Caco-2 (cell line): ENCODE results near the gene NRP2. TPM values are rescaled to one million over a fixed set of nuclear protein-coding genes. Genes with fewer than 3 reads are reported as not detected.

Source experiments
- BruUV-seq: library from RNA; stranded (reverse); fragments of 400-500 nt; replicated peaks from 2 replicates; lab custom pipeline; 2021; lab: Mats Ljungman, UMichigan
- CTCF ChIA-PET: fragments of 300-600 bp; sonication (Branson Sonifier 250); formaldehyde crosslinking; loops from one replicate; lab custom pipeline; 2022; ENCODE audit warnings: antibody characterized with exemption; lab: Charles Lee
- POLR2A ChIA-PET: fragments of 300-600 bp; sonication (Branson Sonifier 250); formaldehyde crosslinking; loops from one replicate; lab custom pipeline; 2022; ENCODE audit warnings: antibody characterized with exemption; lab: Charles Lee
- DNase-seq, 2 experiments: peaks; one replicate each; pipeline versions ENCODE4 v3.0.0 to v3.0.0-alpha.2; 2020 to 2022
- H3K27me3 ChIP-seq: replicated peaks from 2 replicates; pipeline ENCODE4 v1.6.0; 2011; ENCODE audit warnings: low read length; ENCODE audit not compliant: control insufficient read depth, insufficient read depth
- H3K36me3 ChIP-seq: 2 replicates; pipeline ENCODE4 v1.5.1; 2011; ENCODE audit warnings: low read length; ENCODE audit not compliant: control insufficient read depth, insufficient read depth
- H3K4me1 ChIP-seq: fragments of 250-450 bp; sonication (Bioruptor Pico); 2 replicates; pipeline ENCODE4 v1.5.1; 2020; ENCODE audit warnings: mild to moderate bottlenecking
- H3K4me3 ChIP-seq: 2 replicates; pipeline ENCODE4 v1.5.1; 2011; ENCODE audit warnings: low read depth, mild to moderate bottlenecking, control low read depth, low read length
- H3K9me3 ChIP-seq: fragments of 250-450 bp; sonication (Bioruptor Pico); 2 replicates; pipeline ENCODE4 v1.5.1; 2020; ENCODE audit warnings: mild to moderate bottlenecking, moderate library complexity
- H3K27ac Mint-ChIP-seq: one replicate; pipeline ENCODE4 v1.8.0; 2022; ENCODE audit warnings: mixed read lengths; ENCODE audit not compliant: unreplicated experiment
- H3K27me3 Mint-ChIP-seq: one replicate; pipeline ENCODE4 v1.8.0; 2022; ENCODE audit warnings: mixed read lengths; ENCODE audit not compliant: insufficient read depth, unreplicated experiment
- H3K36me3 Mint-ChIP-seq: one replicate; pipeline ENCODE4 v1.8.0; 2022; ENCODE audit warnings: mild to moderate bottlenecking, mixed read lengths; ENCODE audit not compliant: insufficient read depth, unreplicated experiment
- H3K4me1 Mint-ChIP-seq: one replicate; pipeline ENCODE4 v1.8.0; 2022; ENCODE audit warnings: low read depth, mixed read lengths; ENCODE audit not compliant: unreplicated experiment
- H3K4me3 Mint-ChIP-seq: one replicate; pipeline ENCODE4 v1.8.0; 2022; ENCODE audit warnings: mild to moderate bottlenecking, moderate library complexity, mixed read lengths; ENCODE audit not compliant: unreplicated experiment
- H3K9me3 Mint-ChIP-seq: one replicate; pipeline ENCODE4 v1.8.0; 2022; ENCODE audit warnings: mixed read lengths; ENCODE audit not compliant: unreplicated experiment
- CTCF ChIP-seq, 2 experiments: fragments of 200-600 bp in 1 of 2; IDR thresholded peaks; 1 replicate in 1 of 2; 2 replicates in 1 of 2; pipeline versions ENCODE4 v1.5.1 to v1.8.0; 2011 to 2022; ENCODE audit warnings: antibody characterized with exemption in 1 of 2, control low read depth in 1 of 2, inconsistent platforms in 1 of 2, low read depth in 1 of 2, low read length in 1 of 2, mild to moderate bottlenecking in 1 of 2, moderate library complexity in 1 of 2; ENCODE audit not compliant: insufficient read depth in 1 of 2, severe bottlenecking in 1 of 2, unreplicated experiment in 1 of 2
- intact Hi-C: fragments of 100-400 bp; cut with micrococcal nuclease; formaldehyde crosslinking; loops from one replicate; pipeline ENCODE4 v1.10.0; 2022; ENCODE audit not compliant: unreplicated experiment
- total RNA-seq: library from RNA; stranded (reverse); gene quantifications from 2 replicates; pipeline ENCODE4 v1.2.3, GENCODE V29; 2022

The NRP2 gene
- total RNA-seq, 1 experiment from 2014 or later, result 96.9 TPM

- Mint-ChIP-seq H3K4me3 (no peak overlapping the region), H3K9me3 (no peaks in the 10 kb centered on the region), H3K27ac (no peak overlapping the region), H3K36me3 (peaks cover 44% of the 10 kb centered on the region), H3K4me1 (peaks cover 18% of the 10 kb centered on the region), H3K27me3 (no peaks in the 10 kb centered on the region)
- Histone ChIP-seq H3K9me3 (no peaks in the 10 kb centered on the region), H3K4me1 (peaks cover 15% of the 10 kb centered on the region), H3K27me3 (no peaks in the 10 kb centered on the region), H3K36me3 (no peaks in the 10 kb centered on the region; the same call in 1 of the 2 replicates), H3K4me3 (no peak overlapping the region)
- BruUV-seq, result no TSS peak
- ChIA-PET CTCF (no interaction called here), POLR2A (no interaction called here)
- intact Hi-C loops, result no loop called here
- DNase-seq, result no peak
- no peak for TF ChIP-seq CTCF (IDR thresholded peaks at IDR 0.05; ENCODE audit: insufficient read depth in 1 of 2, low read depth in 1 of 2, low read length in 1 of 2, severe bottlenecking in 1 of 2, unreplicated experiment in 1 of 2)
Observed at GRCh38 chr2:205765151-205765550, 82.8 kb downstream of the NRP2 start.

- intact Hi-C loops, result loop anchor here (1.0 kb wide), 3 partner anchors 46 to 158 kb away; no protein-coding TSS in a partner anchor
- peak; percentile 61 to 65 for DNase-seq
- ChIA-PET CTCF (interaction anchor here (0.7 kb wide), 1 partner anchor 12 kb away, joined by 3 read pairs; no protein-coding TSS in a partner anchor), POLR2A (no interaction called here)
- Mint-ChIP-seq H3K27ac (peak overlapping the region; percentile 52), H3K9me3 (no peaks in the 10 kb centered on the region), H3K27me3 (no peaks in the 10 kb centered on the region), H3K36me3 (peaks cover 39% of the 10 kb centered on the region), H3K4me1 (peaks cover 31% of the 10 kb centered on the region), H3K4me3 (no peak overlapping the region)
- Histone ChIP-seq H3K4me1 (peaks cover 32% of the 10 kb centered on the region), H3K9me3 (no peaks in the 10 kb centered on the region), H3K27me3 (no peaks in the 10 kb centered on the region), H3K4me3 (no peak overlapping the region), H3K36me3 (no peaks in the 10 kb centered on the region; the same call in 1 of the 2 replicates)
- no TSS peak for BruUV-seq
- peak; percentile 93 to 96 for TF ChIP-seq CTCF (IDR thresholded peaks at IDR 0.05; ENCODE audit: insufficient read depth in 1 of 2, low read depth in 1 of 2, low read length in 1 of 2, severe bottlenecking in 1 of 2, unreplicated experiment in 1 of 2)
Observed at GRCh38 chr2:205766779-205767359, 84.6 kb downstream of the NRP2 start.

- intact Hi-C loops, result loop anchor here (1.0 kb wide), 2 partner anchors 46 to 118 kb away; no protein-coding TSS in a partner anchor
- no peak for DNase-seq
- Mint-ChIP-seq H3K27me3 (no peaks in the 10 kb centered on the region), H3K9me3 (no peaks in the 10 kb centered on the region), H3K4me3 (no peak overlapping the region), H3K27ac (no peak overlapping the region), H3K36me3 (peaks cover 39% of the 10 kb centered on the region), H3K4me1 (peaks cover 31% of the 10 kb centered on the region)
- BruUV-seq, result no TSS peak
- Histone ChIP-seq H3K36me3 (no peaks in the 10 kb centered on the region; the same call in 1 of the 2 replicates), H3K9me3 (no peaks in the 10 kb centered on the region), H3K4me3 (no peak overlapping the region), H3K4me1 (peaks cover 37% of the 10 kb centered on the region), H3K27me3 (no peaks in the 10 kb centered on the region)
- no peak for TF ChIP-seq CTCF (IDR thresholded peaks at IDR 0.05; ENCODE audit: insufficient read depth in 1 of 2, low read depth in 1 of 2, low read length in 1 of 2, severe bottlenecking in 1 of 2, unreplicated experiment in 1 of 2)
- ChIA-PET CTCF (interaction anchor here (0.7 kb wide), 1 partner anchor 11 kb away, joined by 3 read pairs; no protein-coding TSS in a partner anchor), POLR2A (no interaction called here)
Observed at GRCh38 chr2:205767617-205768016, 85.3 kb downstream of the NRP2 start.
